Liver (tissue), 9 donors: Measurements from ENCODE around the gene ARID3B. TPM values are rescaled to one million over a fixed set of nuclear protein-coding genes. Genes with fewer than 3 reads are reported as not detected.

Experiments used
- DNase-seq: peaks from one replicate; pipeline ENCODE4 v3.0.0-alpha.2; 2017; ENCODE audit warnings: low spot score
- H3K27ac ChIP-seq, 2 donors: one replicate each; pipeline ENCODE4 v1.7.0; 2013; ENCODE audit warnings: inconsistent platforms in 2 of 2, low read length in 2 of 2, control low read depth in 1 of 2, low read depth in 1 of 2, mild to moderate bottlenecking in 1 of 2
- H3K27me3 ChIP-seq, 4 donors: one replicate each; pipeline versions ENCODE4 v1.6.1 to v1.7.0; 2013; ENCODE audit warnings: low read length in 3 of 4, inconsistent platforms in 1 of 4, mild to moderate bottlenecking in 1 of 4, moderate library complexity in 1 of 4; ENCODE audit not compliant: control insufficient read depth in 4 of 4, insufficient read depth in 4 of 4
- H3K36me3 ChIP-seq, 4 donors: one replicate each; pipeline versions ENCODE4 v1.6.1 to v1.7.0; 2013; ENCODE audit warnings: low read length in 3 of 4, mild to moderate bottlenecking in 3 of 4, low read depth in 1 of 4, moderate library complexity in 1 of 4; ENCODE audit not compliant: control insufficient read depth in 4 of 4, insufficient read depth in 3 of 4
- H3K4me1 ChIP-seq, 4 donors: one replicate each; pipeline versions ENCODE4 v1.6.1 to v1.7.0; 2013; ENCODE audit warnings: low read length in 3 of 4, mild to moderate bottlenecking in 3 of 4, moderate library complexity in 1 of 4; ENCODE audit not compliant: control insufficient read depth in 4 of 4, insufficient read depth in 4 of 4
- H3K4me3 ChIP-seq, 3 donors: one replicate each; pipeline versions ENCODE4 v1.6.1 to v1.7.0; 2013; ENCODE audit warnings: low read length in 3 of 3, control low read depth in 1 of 3, low read depth in 1 of 3, mild to moderate bottlenecking in 1 of 3
- H3K9ac ChIP-seq, 2 donors: one replicate each; pipeline ENCODE4 v1.7.0; 2013; ENCODE audit warnings: low read length in 2 of 2, mild to moderate bottlenecking in 2 of 2, moderate library complexity in 2 of 2, control low read depth in 1 of 2, low read depth in 1 of 2
- H3K9me3 ChIP-seq, 4 donors: one replicate each; pipeline versions ENCODE4 v1.6.1 to v1.7.0; 2013; ENCODE audit warnings: low read length in 3 of 4; ENCODE audit not compliant: control insufficient read depth in 4 of 4
- ATF3 ChIP-seq: IDR thresholded peaks from 2 replicates; pipeline ENCODE4 v1.6.1; 2016; ENCODE audit warnings: antibody characterized with exemption
- EGR1 ChIP-seq, 2 donors: IDR thresholded peaks; 2 replicates each; pipeline ENCODE4 v1.6.1; 2016 to 2018; ENCODE audit warnings: antibody characterized with exemption in 2 of 2, low read depth in 2 of 2
- FOXA1 ChIP-seq: IDR thresholded peaks from 2 replicates; pipeline ENCODE4 v1.6.1; 2016; ENCODE audit warnings: antibody characterized with exemption
- FOXA2 ChIP-seq: IDR thresholded peaks from 2 replicates; pipeline ENCODE4 v1.6.1; 2016; ENCODE audit warnings: antibody characterized with exemption
- GABPA ChIP-seq, 2 donors: IDR thresholded peaks in 1 of 2; conservative IDR thresholded peaks in 1 of 2; 2 replicates each; pipeline ENCODE4 v1.6.1; 2016; ENCODE audit warnings: antibody characterized with exemption in 2 of 2, mild to moderate bottlenecking in 1 of 2, moderate library complexity in 1 of 2
- HNF4A ChIP-seq, 2 donors: conservative IDR thresholded peaks; 2 replicates each; pipeline ENCODE4 v1.6.1; 2016; ENCODE audit warnings: antibody characterized with exemption in 2 of 2, mild to moderate bottlenecking in 2 of 2
- JUND ChIP-seq, 2 donors: IDR thresholded peaks; 2 replicates each; pipeline ENCODE4 v1.6.1; 2016; ENCODE audit warnings: antibody characterized with exemption in 2 of 2
- NR2F2 ChIP-seq: IDR thresholded peaks from 2 replicates; pipeline ENCODE4 v1.6.1; 2016; ENCODE audit warnings: antibody characterized with exemption
- RAD21 ChIP-seq, 2 donors: IDR thresholded peaks; 2 replicates each; pipeline ENCODE4 v1.6.1; 2016; ENCODE audit warnings: antibody characterized with exemption in 2 of 2, mild to moderate bottlenecking in 2 of 2
- REST ChIP-seq: IDR thresholded peaks from 2 replicates; pipeline ENCODE4 v1.6.1; 2016; ENCODE audit warnings: antibody characterized with exemption, mild to moderate bottlenecking
- SP1 ChIP-seq: IDR thresholded peaks from 2 replicates; pipeline ENCODE4 v1.6.1; 2018; ENCODE audit warnings: antibody characterized with exemption, mild to moderate bottlenecking
- TAF1 ChIP-seq: conservative IDR thresholded peaks from 2 replicates; pipeline ENCODE4 v1.6.1; 2016; ENCODE audit warnings: antibody characterized with exemption, mild to moderate bottlenecking
- YY1 ChIP-seq: IDR thresholded peaks from 2 replicates; pipeline ENCODE4 v1.6.1; 2016; ENCODE audit warnings: antibody characterized with exemption, mild to moderate bottlenecking
- WGBS: extraction: QIAGEN DNeasy Blood & Tissue Kit; methylation state at CpG from one replicate; pipeline ENCODE4 v1.1.7; 2013; 5-methylcytosine and 5-hydroxymethylcytosine counted together
- polyA plus RNA-seq, 2 donors: library from polyadenylated mRNA; stranded (reverse) in 1 of 2; unstranded in 1 of 2; fragments of 200-250 nt in 1 of 2; fragments of >200 nt in 1 of 2; fragmentation: Nextera tagmentation in 1 of 2; extraction: Ambion mirVana in 1 of 2; gene quantifications; one replicate each; pipeline versions ENCODE4 v1.2.1 to v1.2.3, GENCODE V29; 2013 to 2015
- total RNA-seq, 2 donors: library from RNA; depleted of rRNA; stranded (reverse); fragments of >200 nt; gene quantifications; one replicate each; pipeline ENCODE4 v1.2.3, GENCODE V29; 2014
- TF ChIP-seq, protein P1 (sequence below): IDR thresholded peaks from 2 replicates; pipeline ENCODE4 v1.6.1; 2016; ENCODE audit warnings: antibody characterized with exemption
- donor health status: healthy.
- donor health status: healthy.
- donor health status: healthy.
- donor health status: healthy.
- donor health status: healthy.

Gene ARID3B
- total and polyA plus RNA-seq, 4 donors: 1.4 to 6.6 (median 2.7) TPM

DNA sequence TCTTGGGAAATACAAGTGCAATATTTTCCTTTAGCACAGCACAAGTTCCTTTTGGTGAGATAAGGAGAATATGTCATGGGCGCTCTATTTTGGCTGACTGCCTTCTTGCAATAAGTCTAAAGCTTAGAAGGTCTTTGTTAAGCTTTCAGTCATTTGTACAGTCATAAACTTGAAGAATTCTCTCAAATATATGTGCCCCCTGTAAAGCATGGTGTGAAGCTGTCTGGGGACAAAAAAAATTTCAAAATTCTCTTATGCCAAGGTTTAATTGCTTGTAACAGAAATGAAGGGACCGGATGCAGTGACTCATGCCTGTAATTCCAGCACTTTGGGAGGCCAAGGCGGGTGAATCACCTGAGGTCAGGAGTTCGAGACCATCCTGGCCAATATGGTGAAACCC is 21.7 kb upstream of the ARID3B start:
- no peak overlapping the region for H3K27ac ChIP-seq
- TF ChIP-seq, protein P1, sequence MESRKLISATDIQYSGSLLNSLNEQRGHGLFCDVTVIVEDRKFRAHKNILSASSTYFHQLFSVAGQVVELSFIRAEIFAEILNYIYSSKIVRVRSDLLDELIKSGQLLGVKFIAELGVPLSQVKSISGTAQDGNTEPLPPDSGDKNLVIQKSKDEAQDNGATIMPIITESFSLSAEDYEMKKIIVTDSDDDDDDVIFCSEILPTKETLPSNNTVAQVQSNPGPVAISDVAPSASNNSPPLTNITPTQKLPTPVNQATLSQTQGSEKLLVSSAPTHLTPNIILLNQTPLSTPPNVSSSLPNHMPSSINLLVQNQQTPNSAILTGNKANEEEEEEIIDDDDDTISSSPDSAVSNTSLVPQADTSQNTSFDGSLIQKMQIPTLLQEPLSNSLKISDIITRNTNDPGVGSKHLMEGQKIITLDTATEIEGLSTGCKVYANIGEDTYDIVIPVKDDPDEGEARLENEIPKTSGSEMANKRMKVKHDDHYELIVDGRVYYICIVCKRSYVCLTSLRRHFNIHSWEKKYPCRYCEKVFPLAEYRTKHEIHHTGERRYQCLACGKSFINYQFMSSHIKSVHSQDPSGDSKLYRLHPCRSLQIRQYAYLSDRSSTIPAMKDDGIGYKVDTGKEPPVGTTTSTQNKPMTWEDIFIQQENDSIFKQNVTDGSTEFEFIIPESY: no peak
- TF ChIP-seq JUND (IDR thresholded peaks at IDR 0.05) (no peak), GABPA (IDR thresholded peaks at IDR 0.05 in 1 of 2, conservative IDR thresholded peaks at IDR 0.05 in 1 of 2) (no peak), TAF1 (no peak), FOXA1 (no peak), RAD21 (IDR thresholded peaks at IDR 0.05) (no peak), YY1 (no peak), NR2F2 (no peak), SP1 (no peak)
- no peak overlapping the region for H3K9ac ChIP-seq
- H3K27me3 ChIP-seq: no peaks in the 10 kb centered on the region
- 95% methylated on average over 4 of the region's 4 CpGs for WGBS
- DNase-seq: no peak
- H3K9me3 ChIP-seq: no peaks in the 10 kb centered on the region
- H3K4me1 ChIP-seq: no peaks in the 10 kb centered on the region
- H3K36me3 ChIP-seq: no peaks in the 10 kb centered on the region
- H3K4me3 ChIP-seq: no peak overlapping the region

GRCh38 chr15:74520407-74520806 is 20.6 kb upstream of the ARID3B start:
- WGBS: 96% methylated on average over 4 of the region's 4 CpGs
- DNase-seq: no peak

GRCh38 chr15:74523982-74524381 is 17.0 kb upstream of the ARID3B start:
- no peaks in the 10 kb centered on the region for H3K27me3 ChIP-seq
- peaks cover 2 to 4% (median 3%) of the 10 kb centered on the region in 4 donors for H3K4me1 ChIP-seq
- H3K27ac ChIP-seq: no peak overlapping the region
- H3K4me3 ChIP-seq: no peak overlapping the region
- H3K9ac ChIP-seq: no peak overlapping the region
- no peaks in the 10 kb centered on the region for H3K9me3 ChIP-seq
- no peaks in the 10 kb centered on the region for H3K36me3 ChIP-seq
- DNase-seq: no peak
- no peak for TF ChIP-seq REST
- TF ChIP-seq EGR1 (IDR thresholded peaks at IDR 0.05; ENCODE audit: low read depth in 2 of 2): no peak
- TF ChIP-seq, protein P1: no peak
- no peak for TF ChIP-seq TAF1
- no peak for TF ChIP-seq SP1
- TF ChIP-seq ATF3: no peak
- no peak for TF ChIP-seq YY1
- TF ChIP-seq FOXA1: no peak
- no peak for TF ChIP-seq RAD21 (IDR thresholded peaks at IDR 0.05)

More at GRCh38 chr15:74520407-74520806, 20.6 kb upstream of the ARID3B start:
- Histone ChIP-seq H3K9ac (no peak overlapping the region), H3K9me3 (no peaks in the 10 kb centered on the region), H3K4me1 (peaks cover 2 to 3% (median 3%) of the 10 kb centered on the region in 4 donors), H3K27me3 (no peaks in the 10 kb centered on the region), H3K27ac (no peak overlapping the region), H3K36me3 (no peaks in the 10 kb centered on the region), H3K4me3 (no peak overlapping the region)
- no peak for TF ChIP-seq ATF3
- no peak for TF ChIP-seq RAD21 (IDR thresholded peaks at IDR 0.05)
- TF ChIP-seq FOXA2: no peak
- TF ChIP-seq, protein P1: no peak
- no peak for TF ChIP-seq TAF1
- TF ChIP-seq YY1: no peak
- no peak for TF ChIP-seq NR2F2
- TF ChIP-seq HNF4A (conservative IDR thresholded peaks at IDR 0.05): no peak
- TF ChIP-seq EGR1 (IDR thresholded peaks at IDR 0.05; ENCODE audit: low read depth in 2 of 2): no peak
- TF ChIP-seq FOXA1: no peak
